ENCODE data around the gene NSUN2. TPM values are rescaled to one million over a fixed set of nuclear protein-coding genes. Genes with fewer than 3 reads are reported as not detected.

Gene NSUN2
- total RNA-seq, 1 donor from 2014 or later = 78.8 TPM

DNA sequence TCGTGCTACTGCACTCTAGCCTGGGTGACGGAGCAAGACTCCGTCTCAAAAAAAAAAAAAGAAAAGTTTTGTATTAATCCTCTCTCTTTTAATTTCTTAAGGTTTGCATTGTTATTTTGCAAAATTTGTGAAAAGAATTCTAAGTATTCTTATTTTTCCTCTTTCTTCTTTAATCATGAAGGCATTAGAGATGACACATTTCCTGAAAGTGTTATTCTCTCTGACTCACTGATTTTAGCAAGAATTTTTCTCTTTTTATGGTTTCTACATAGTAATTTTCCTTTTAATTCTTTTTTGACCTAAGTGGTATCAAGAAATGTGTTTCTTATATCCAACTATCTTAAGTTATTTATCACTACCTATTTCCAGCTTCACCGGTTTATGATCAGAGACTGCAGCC, 78.0 kb downstream of the NSUN2 start:
- H3K36me3 ChIP-seq (ENCODE audit: insufficient read depth, low read length) = no peaks in the 10 kb centered on the region
- no peak overlapping the region for H3K9ac ChIP-seq (ENCODE audit: low read length)
- no peaks in the 10 kb centered on the region for H3K27me3 ChIP-seq (ENCODE audit: insufficient read depth, low read length)
- H4K20me1 ChIP-seq (ENCODE audit: insufficient read depth, low read length) = no peaks in the 10 kb centered on the region
- Mint-ChIP-seq H3K9me3 (ENCODE audit: unreplicated experiment) (peaks cover 4% of the 10 kb centered on the region), H3K27ac (ENCODE audit: unreplicated experiment) (no peak overlapping the region), H3K36me3 (ENCODE audit: low read depth, unreplicated experiment) (no peaks in the 10 kb centered on the region), H3K27me3 (ENCODE audit: low read depth, unreplicated experiment) (peaks cover 13% of the 10 kb centered on the region), H3K4me3 (ENCODE audit: unreplicated experiment) (no peak overlapping the region), H3K4me1 (ENCODE audit: low read depth, unreplicated experiment) (no peaks in the 10 kb centered on the region)
- peaks cover 5% of the 10 kb centered on the region for H3K9me3 ChIP-seq (ENCODE audit: insufficient read depth, low read depth, low read length)
- no peak overlapping the region for H2AFZ ChIP-seq (ENCODE audit: low read depth, low read length)
- no peak overlapping the region for H3K4me2 ChIP-seq (ENCODE audit: low read length)
- FAIRE-seq (no peak), DNase-seq (ENCODE audit: low read depth) (no peak)
- H3K4me3 ChIP-seq (ENCODE audit: insufficient read depth, low read depth, low read length) = no peak overlapping the region
- H3K79me2 ChIP-seq (ENCODE audit: insufficient read depth, low read length) = no peaks in the 10 kb centered on the region
- H3K4me1 ChIP-seq (ENCODE audit: insufficient read depth, low read length) = no peaks in the 10 kb centered on the region
- TF ChIP-seq, protein P1, sequence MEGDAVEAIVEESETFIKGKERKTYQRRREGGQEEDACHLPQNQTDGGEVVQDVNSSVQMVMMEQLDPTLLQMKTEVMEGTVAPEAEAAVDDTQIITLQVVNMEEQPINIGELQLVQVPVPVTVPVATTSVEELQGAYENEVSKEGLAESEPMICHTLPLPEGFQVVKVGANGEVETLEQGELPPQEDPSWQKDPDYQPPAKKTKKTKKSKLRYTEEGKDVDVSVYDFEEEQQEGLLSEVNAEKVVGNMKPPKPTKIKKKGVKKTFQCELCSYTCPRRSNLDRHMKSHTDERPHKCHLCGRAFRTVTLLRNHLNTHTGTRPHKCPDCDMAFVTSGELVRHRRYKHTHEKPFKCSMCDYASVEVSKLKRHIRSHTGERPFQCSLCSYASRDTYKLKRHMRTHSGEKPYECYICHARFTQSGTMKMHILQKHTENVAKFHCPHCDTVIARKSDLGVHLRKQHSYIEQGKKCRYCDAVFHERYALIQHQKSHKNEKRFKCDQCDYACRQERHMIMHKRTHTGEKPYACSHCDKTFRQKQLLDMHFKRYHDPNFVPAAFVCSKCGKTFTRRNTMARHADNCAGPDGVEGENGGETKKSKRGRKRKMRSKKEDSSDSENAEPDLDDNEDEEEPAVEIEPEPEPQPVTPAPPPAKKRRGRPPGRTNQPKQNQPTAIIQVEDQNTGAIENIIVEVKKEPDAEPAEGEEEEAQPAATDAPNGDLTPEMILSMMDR (IDR thresholded peaks at IDR 0.05; ENCODE audit: insufficient read depth, low read depth, low read length) = no peak
- TF ChIP-seq EZH2 (IDR thresholded peaks at IDR 0.05; ENCODE audit: insufficient read depth, low read length) = no peak
- no peak overlapping the region for H3K27ac ChIP-seq (ENCODE audit: low read depth, low read length)

DNA sequence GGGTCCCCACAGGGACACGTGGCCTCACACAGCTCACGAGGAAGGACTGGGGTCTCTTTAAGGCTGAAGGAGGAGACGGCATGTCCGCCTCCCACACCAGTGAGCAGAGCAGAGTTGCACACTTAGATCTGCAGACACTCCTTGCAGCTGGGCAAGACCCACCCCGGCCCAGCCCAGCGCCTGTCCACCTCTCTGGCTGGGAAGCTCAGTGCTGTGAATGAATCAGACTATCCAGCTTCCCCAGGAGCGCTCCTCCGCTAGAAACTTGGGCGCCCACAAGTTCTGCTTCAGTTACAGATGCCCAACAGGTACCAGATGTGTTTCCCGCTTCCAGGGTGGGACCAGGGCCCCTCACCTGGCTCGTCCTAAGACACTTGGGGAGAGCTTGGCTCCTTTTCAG, 78.9 kb downstream of the NSUN2 start:
- H3K9ac ChIP-seq (ENCODE audit: low read length) = no peak overlapping the region
- Mint-ChIP-seq H3K4me3 (ENCODE audit: unreplicated experiment) (no peak overlapping the region), H3K9me3 (ENCODE audit: unreplicated experiment) (peaks cover 4% of the 10 kb centered on the region), H3K27me3 (ENCODE audit: low read depth, unreplicated experiment) (peaks cover 22% of the 10 kb centered on the region), H3K4me1 (ENCODE audit: low read depth, unreplicated experiment) (no peaks in the 10 kb centered on the region), H3K27ac (ENCODE audit: unreplicated experiment) (no peak overlapping the region), H3K36me3 (ENCODE audit: low read depth, unreplicated experiment) (no peaks in the 10 kb centered on the region)
- H3K4me1 ChIP-seq (ENCODE audit: insufficient read depth, low read length) = no peaks in the 10 kb centered on the region
- no peaks in the 10 kb centered on the region for H3K27me3 ChIP-seq (ENCODE audit: insufficient read depth, low read length)
- FAIRE-seq = no peak
- TF ChIP-seq EZH2 (IDR thresholded peaks at IDR 0.05; ENCODE audit: insufficient read depth, low read length) = no peak
- no peaks in the 10 kb centered on the region for H4K20me1 ChIP-seq (ENCODE audit: insufficient read depth, low read length)
- no peak overlapping the region for H3K27ac ChIP-seq (ENCODE audit: low read depth, low read length)
- no peak overlapping the region for H2AFZ ChIP-seq (ENCODE audit: low read depth, low read length)
- H3K4me2 ChIP-seq (ENCODE audit: low read length) = no peak overlapping the region
- no peak for DNase-seq (ENCODE audit: low read depth)
- H3K4me3 ChIP-seq (ENCODE audit: insufficient read depth, low read depth, low read length) = no peak overlapping the region
- peaks cover 5% of the 10 kb centered on the region for H3K9me3 ChIP-seq (ENCODE audit: insufficient read depth, low read depth, low read length)
- no peaks in the 10 kb centered on the region for H3K79me2 ChIP-seq (ENCODE audit: insufficient read depth, low read length)
- H3K36me3 ChIP-seq (ENCODE audit: insufficient read depth, low read length) = no peaks in the 10 kb centered on the region

DNA sequence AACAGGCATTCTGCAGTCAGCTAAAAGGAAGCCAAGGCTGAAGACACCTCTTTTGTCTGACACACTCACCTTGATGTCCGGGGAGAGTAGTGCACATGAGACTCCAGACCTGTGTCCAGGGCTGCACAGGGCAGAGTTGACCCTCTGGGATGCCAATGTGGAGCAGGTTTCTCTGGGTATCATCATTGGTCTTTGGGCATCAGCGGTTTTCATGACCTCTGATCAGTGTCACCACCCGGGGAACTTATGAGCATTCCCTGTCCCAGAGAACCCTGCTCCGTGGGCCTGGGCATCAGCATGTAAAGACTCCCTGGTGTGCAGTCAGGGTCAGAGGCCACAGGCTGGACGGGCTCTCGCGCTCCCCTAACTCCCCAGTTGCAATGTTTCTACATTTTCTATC, 80.2 kb downstream of the NSUN2 start:
- FAIRE-seq = no peak
- Histone ChIP-seq H3K27me3 (ENCODE audit: insufficient read depth, low read length) (no peaks in the 10 kb centered on the region), H2AFZ (ENCODE audit: low read depth, low read length) (no peak overlapping the region), H4K20me1 (ENCODE audit: insufficient read depth, low read length) (no peaks in the 10 kb centered on the region), H3K9ac (ENCODE audit: low read length) (no peak overlapping the region), H3K27ac (ENCODE audit: low read depth, low read length) (no peak overlapping the region), H3K79me2 (ENCODE audit: insufficient read depth, low read length) (no peaks in the 10 kb centered on the region), H3K36me3 (ENCODE audit: insufficient read depth, low read length) (no peaks in the 10 kb centered on the region), H3K4me2 (ENCODE audit: low read length) (no peak overlapping the region), H3K9me3 (ENCODE audit: insufficient read depth, low read depth, low read length) (peaks cover 5% of the 10 kb centered on the region), H3K4me3 (ENCODE audit: insufficient read depth, low read depth, low read length) (no peak overlapping the region), H3K4me1 (ENCODE audit: insufficient read depth, low read length) (no peaks in the 10 kb centered on the region)
- Mint-ChIP-seq H3K27me3 (ENCODE audit: low read depth, unreplicated experiment) (peaks cover 25% of the 10 kb centered on the region), H3K27ac (ENCODE audit: unreplicated experiment) (no peak overlapping the region), H3K9me3 (ENCODE audit: unreplicated experiment) (peaks cover 4% of the 10 kb centered on the region), H3K4me3 (ENCODE audit: unreplicated experiment) (no peak overlapping the region), H3K36me3 (ENCODE audit: low read depth, unreplicated experiment) (no peaks in the 10 kb centered on the region), H3K4me1 (ENCODE audit: low read depth, unreplicated experiment) (no peaks in the 10 kb centered on the region)
- DNase-seq (ENCODE audit: low read depth) = no peak
- TF ChIP-seq, protein P1 (IDR thresholded peaks at IDR 0.05; ENCODE audit: insufficient read depth, low read depth, low read length) = no peak
- TF ChIP-seq EZH2 (IDR thresholded peaks at IDR 0.05; ENCODE audit: insufficient read depth, low read length) = no peak
